Activated naive CD4-positive, alpha-beta T cell (primary cell): ENCODE measurements around the gene GOLGA6B.
"Not testable (repeated sequence)": the region's sequence is repeated elsewhere in the genome, so short reads cannot be mapped to it uniquely, and the experiment has no call there.

Source experiments
- DNase-seq, 4 experiments: peaks; one replicate each; lab custom pipeline; 2025; lab: John Stamatoyannopoulos, UW

The GOLGA6B gene

GRCh38 chr15:72654397-72654796, at the start of gene GOLGA6B:
TSS of gene GOLGA6B (plus strand) at chr15:72654697. CDS start at chr15:72654738, 41 bp downstream.
- DNase-seq: not testable (repeated sequence)

DNA sequence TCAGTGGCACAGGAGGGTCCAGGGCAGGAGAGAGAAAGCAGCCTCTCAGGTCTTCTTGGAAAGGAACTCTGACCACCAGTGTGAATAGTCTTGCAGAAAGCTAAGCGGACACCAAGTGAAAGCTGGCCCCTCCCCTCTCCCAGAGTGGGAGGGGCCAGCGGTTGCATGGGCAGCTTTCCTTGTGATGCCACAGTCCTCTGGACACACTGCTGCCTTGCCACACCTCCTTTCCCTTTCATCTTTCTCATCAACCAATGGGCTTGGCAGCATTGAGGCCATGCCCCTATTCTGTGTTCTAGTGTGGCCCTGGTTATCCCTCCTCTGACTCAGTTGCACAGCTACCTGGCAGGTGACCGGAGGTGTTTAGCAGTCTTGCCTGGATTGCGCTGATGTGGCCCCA, 49.7 kb upstream of the GOLGA6B start:
- no peak for DNase-seq

GRCh38 chr15:72608084-72608483, 46.4 kb upstream of the GOLGA6B start:
- DNase-seq: not testable (repeated sequence)

DNA sequence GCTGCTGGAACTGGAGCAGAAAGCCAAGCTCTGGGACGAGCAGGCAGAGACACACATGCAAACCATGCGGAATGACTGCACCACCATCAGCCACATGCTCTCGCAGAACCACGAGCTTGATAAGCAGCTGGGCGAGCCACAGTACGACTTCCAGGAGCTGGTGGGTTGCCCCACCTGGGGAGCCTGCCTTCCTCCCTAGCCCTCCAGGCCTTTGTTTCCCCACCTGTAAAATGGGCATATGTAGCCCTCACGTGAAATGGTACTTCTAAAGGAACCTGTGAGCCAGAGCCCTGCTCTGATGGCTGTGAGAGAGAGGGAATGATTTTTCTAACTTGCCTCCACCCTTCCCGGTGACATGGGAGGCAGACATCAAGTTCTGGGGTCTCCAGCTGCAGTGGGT, 44.6 kb upstream of the GOLGA6B start:
- no peak for DNase-seq

DNA sequence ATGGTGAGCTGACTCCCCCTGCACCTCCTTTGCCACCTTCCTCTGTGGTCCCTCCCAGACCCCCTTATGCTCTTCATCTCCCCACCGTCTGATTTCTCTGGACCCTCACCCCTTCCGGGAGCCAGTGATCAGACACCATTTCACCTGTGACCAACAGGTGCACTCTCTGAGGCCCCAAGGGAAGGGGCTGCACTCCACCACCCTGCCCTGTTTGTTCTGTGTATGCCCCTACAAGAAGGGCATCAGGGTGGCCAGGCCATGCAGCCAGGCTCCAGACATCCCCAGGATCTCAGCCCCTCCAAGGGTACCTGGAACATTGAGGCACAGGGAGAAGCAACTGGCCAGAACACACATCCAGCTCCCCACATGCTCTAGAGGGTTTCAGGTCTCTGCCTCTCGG, 42.2 kb upstream of the GOLGA6B start:
- not testable (repeated sequence) for DNase-seq

DNA sequence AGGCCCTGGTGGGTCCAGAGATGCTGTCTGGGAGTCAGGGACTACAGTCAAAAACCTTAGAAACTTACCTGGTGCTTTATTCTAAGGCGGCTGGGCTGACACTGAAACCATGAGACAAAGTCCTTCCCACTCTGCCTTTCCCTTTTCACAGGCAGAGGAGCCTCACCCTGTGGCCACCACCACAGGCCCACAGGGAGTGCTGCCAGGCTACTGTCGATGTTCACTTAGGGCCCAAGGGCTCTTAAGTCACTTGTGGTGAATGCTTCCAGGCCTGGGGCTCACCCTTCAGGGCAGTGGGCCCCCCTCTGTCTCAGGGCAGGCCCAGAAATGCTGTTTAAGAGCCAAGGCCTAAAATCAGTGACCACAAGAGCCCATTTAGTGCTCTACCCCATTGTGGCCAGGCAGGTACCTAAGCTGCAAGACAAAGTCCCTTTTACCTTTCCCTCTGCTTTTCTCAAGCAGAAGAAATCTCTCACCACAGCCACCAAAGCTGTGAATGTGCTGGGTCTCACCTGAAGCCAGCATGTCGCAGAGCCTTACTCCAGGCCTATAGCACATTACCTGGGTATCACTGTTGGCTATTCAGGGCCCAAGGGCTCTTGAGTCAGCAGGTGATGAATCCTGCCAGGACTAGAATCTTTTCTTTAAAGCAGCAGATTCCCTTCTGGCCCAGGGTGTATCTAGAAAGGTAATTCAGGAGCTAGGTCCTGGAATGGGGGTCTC, 39.5 kb upstream of the GOLGA6B start:
- DNase-seq: no peak

DNA sequence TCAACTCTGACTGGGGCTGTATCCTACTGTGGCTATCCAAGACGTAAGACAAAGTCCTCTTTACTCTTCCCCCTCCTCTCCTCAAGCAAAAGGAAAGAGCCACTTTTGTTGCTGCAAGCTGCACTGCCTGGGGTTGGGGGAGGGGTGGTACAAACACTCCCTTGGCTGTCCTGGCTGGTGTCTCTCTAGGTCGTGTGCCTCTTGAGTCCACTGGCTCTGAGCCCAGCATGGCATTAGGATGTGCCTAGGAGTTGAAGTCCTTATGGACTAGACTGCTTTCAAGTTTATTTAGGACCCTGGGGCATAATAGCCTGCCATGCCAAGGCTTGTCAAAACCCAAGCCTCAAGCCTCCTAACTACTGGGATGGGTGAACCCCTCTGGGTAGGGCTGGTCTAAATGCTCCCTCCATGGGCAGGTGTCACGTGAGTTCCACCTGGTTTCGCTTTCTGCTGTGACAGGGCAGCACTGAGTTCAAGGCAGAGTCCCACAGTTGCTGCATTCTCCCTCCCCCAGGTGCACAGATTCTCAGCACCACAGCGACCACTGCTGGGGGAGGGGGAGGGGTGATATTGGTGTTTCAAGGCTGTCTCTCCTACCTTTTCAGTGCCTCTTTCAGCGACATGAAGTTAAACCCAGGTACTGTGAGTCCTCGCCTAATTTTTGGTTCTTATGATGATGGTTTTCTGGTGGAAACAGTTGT, 38.8 kb upstream of the GOLGA6B start:
- DNase-seq: not testable (repeated sequence)

GRCh38 chr15:72616491-72617210, 37.8 kb upstream of the GOLGA6B start:
- DNase-seq: no peak

GRCh38 chr15:72623854-72624253, 30.6 kb upstream of the GOLGA6B start:
- DNase-seq: not testable (repeated sequence)

DNA sequence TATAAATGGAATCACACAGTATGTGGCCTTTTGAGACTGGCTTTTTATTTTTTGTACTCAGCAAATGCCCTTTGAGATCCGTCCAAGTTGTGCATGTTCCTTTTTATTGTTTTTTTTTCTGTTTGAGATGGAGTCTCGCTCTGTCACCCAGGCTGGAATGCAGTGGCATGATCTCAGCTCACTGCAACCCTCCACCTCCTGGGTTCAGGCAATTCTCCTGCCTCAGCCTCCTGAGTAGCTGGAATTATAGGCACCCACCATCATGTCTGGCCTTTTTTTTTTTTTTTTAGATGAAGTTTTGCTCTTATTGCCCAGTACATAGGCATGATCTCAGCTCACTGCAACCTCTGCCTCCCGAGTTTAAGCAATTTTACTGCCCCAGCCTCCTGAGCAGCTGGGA, 28.3 kb upstream of the GOLGA6B start:
- not testable (repeated sequence) for DNase-seq

DNA sequence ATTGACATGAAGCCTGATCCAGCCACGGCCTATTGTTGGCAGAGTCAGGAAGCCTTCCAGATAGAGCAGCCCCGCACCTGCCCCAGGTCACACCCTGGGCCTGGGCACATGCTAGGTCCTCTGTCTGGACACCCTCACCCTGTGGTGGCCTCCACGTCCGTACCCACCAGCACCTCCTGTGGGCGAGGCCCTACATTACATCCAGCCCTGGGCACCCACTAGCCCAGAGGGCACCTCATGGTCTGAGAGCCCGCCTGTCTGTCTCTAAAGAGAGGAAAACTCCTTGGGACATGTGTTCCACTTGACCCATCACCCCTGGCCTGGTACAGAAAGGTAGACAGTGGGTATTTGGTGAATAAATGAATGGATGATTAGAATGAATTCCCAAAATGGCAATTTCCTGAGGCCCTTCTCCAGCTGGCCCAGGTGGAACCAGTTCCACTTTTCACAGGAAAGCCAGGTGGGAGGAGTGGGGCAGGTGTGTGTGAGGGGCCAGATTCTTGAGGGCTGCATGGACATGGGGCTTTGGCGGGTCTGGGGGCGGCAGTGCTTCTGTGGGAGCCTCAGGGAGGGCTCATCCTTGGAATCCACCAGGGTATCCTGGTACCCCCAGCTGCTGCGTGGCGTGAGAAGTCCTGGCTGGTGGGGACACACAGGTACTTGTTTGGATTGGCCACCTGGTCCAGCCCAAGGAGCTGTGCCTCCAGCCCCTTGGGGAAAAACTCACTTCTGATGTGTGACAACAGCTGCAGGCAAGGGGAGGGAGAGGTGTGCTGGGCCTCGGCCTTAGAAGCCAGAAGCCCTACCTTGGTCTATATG, 26.0 kb upstream of the GOLGA6B start:
- not testable (repeated sequence) for DNase-seq

- not testable (repeated sequence) for DNase-seq
Observed at GRCh38 chr15:72629068-72629570, 25.4 kb upstream of the GOLGA6B start.

- DNase-seq: not testable (repeated sequence)
Observed at GRCh38 chr15:72636519-72637282, 17.8 kb upstream of the GOLGA6B start.

- DNase-seq: not testable (repeated sequence)
Observed at GRCh38 chr15:72639759-72640483, 14.6 kb upstream of the GOLGA6B start.

- not testable (repeated sequence) for DNase-seq
Observed at GRCh38 chr15:72642271-72642670, 12.2 kb upstream of the GOLGA6B start.

DNA sequence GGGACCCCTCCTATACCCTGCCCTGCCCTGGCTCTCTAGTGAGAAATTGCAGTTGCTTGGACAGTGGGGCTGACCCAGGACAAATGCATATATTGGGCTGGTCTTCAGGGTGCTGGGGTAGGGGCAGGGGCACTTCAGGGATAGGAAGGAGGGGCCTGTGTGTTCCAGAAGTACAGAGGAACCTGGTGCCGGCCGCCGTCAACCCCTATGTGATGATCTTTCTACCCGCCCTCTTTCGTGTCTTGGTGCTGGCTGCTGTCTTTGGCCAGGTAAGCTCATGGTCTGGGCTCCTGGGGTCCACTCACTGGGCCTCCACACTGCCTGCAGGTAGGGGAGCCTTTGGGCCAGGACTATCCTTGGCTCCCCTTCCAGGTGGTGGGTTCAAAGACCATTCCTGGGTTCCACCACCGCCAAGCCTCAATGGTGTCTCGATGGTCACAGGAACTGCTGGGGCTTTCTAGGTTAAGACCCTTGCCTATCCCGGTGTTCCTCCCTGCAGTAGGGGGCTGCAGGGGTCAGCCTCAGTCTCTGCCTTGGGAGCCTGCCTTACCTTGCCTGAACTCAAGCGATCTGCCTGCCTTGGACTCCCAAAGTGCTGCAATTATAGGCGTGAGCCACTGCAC, 5.8 kb upstream of the GOLGA6B start:
- not testable (repeated sequence) for DNase-seq

DNA sequence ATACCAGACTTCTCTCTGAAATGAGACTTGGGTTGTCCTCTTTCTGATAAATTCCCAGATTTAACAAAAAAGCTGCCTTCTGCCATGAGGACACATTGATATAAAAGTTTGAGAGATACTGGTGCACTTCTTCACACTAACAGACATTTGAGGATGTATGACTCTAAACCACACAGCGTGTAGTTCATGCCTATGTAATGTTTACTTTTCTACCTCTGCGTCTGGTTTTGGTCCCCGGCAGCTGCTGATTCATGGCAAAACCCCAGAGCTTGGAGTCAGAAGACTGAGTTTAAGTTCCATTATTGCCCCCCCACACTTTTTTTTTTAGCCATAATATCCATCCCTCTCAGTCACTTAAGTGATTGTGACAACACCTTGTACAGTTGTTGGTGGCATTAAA, 1.5 kb downstream of the GOLGA6B start:
- not testable (repeated sequence) for DNase-seq

GRCh38 chr15:72661081-72661480, 6.6 kb downstream of the GOLGA6B start:
- DNase-seq: not testable (repeated sequence)

DNA sequence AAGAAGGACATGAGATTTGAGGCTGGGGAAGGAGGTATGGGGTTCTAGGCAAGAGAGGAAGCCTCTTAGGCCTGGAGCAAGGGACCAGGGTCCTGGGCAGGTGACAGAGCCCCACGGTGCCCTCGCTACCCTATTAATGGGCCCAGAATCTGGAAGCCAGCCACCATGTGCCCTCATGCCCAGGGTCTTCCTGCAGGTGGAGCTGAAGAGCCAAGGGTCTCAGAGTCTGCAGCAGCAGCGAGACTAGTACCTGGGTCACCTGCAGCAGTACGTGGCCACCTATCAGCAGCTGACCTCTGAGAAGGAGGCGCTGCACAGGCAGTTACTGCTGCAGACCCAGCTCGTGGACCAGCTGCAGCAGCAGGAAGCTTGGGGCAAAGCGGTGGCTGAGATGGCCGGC, 9.4 kb downstream of the GOLGA6B start:
- DNase-seq: not testable (repeated sequence)

DNA sequence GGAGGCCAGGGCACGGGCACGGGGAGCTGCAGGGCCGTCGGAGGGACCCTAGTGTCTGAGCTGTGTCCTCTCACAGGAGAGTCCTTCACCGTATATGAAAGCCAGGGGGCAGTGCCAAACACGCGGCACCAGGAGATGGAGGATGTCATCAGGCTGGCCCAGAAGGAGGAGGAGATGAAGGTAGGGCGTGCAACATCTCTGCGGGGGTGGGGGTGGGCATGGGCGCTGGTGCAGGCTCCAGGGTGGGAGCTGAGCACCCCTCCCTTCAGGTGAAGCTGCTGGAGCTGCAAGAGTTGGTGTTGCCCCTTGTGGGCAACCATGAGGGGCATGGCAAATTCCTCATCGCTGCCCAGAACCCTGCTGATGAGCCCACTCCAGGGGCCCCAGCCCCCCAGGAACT, 11.2 kb downstream of the GOLGA6B start:
- not testable (repeated sequence) for DNase-seq
